OCI-LY1 (cell line): Measurements from ENCODE around the gene CDH8.
"Not testable (repeated sequence)": the region's sequence is repeated elsewhere in the genome, so short reads cannot be mapped to it uniquely, and the experiment has no call there.

Experiments
- H2AFZ ChIP-seq: fragments of 200-600 bp; sonication (generic), shearing (Covaris generic); 2 replicates; pipeline ENCODE4 v1.6.0; 2014; ENCODE audit warnings: antibody characterized with exemption, mild to moderate bottlenecking, low read length
- H3F3A ChIP-seq: fragments of 200-600 bp; sonication (generic), shearing (Covaris generic); 2 replicates; pipeline ENCODE4 v1.6.0; 2014; ENCODE audit warnings: mild to moderate bottlenecking, antibody characterized with exemption, low read length, moderate library complexity; ENCODE audit not compliant: insufficient read depth
- H3K27ac ChIP-seq: fragments of 200-600 bp; sonication (generic); 2 replicates; pipeline ENCODE4 v1.5.1; 2014; ENCODE audit warnings: low read length, mixed run types, mild to moderate bottlenecking, low read depth; ENCODE audit not compliant: poor library complexity, severe bottlenecking
- H3K27me3 ChIP-seq: fragments of 200-600 bp; sonication (generic); 2 replicates; pipeline ENCODE4 v1.6.0; 2014; ENCODE audit warnings: antibody characterized with exemption, mild to moderate bottlenecking, low read length, moderate library complexity; ENCODE audit not compliant: insufficient read depth
- H3K36me3 ChIP-seq: fragments of 200-600 bp; sonication (generic); 2 replicates; pipeline ENCODE4 v1.6.1; 2014; ENCODE audit warnings: mild to moderate bottlenecking, antibody characterized with exemption, low read length, moderate library complexity, mixed read lengths; ENCODE audit not compliant: insufficient read depth
- H3K4me1 ChIP-seq: fragments of 200-600 bp; sonication (generic); 2 replicates; pipeline ENCODE4 v1.5.1; 2014; ENCODE audit warnings: mild to moderate bottlenecking, low read length, moderate library complexity; ENCODE audit not compliant: insufficient read depth, severe bottlenecking
- H3K4me2 ChIP-seq: fragments of 200-600 bp; sonication (generic), shearing (Covaris generic); 2 replicates; pipeline ENCODE4 v1.6.1; 2014; ENCODE audit warnings: low read length
- H3K4me3 ChIP-seq: fragments of 200-600 bp; sonication (generic); 2 replicates; pipeline ENCODE4 v1.5.1; 2014; ENCODE audit warnings: low read length, low read depth, mild to moderate bottlenecking, mixed read lengths; ENCODE audit not compliant: poor library complexity, severe bottlenecking
- H3K79me2 ChIP-seq: fragments of 200-600 bp; shearing (Covaris generic); 2 replicates; pipeline ENCODE4 v1.6.1; 2016; ENCODE audit warnings: mixed run types, low read length, mixed read lengths; ENCODE audit not compliant: insufficient read depth
- H3K9ac ChIP-seq: fragments of 200-600 bp; sonication (generic), shearing (Covaris generic); 2 replicates; pipeline ENCODE4 v1.6.1; 2014; ENCODE audit warnings: mild to moderate bottlenecking, low read length, mixed read lengths
- H3K9me2 ChIP-seq: fragments of 200-600 bp; sonication (generic), shearing (Covaris generic); 2 replicates; pipeline ENCODE4 v1.6.1; 2014; ENCODE audit warnings: low read depth, mild to moderate bottlenecking, low read length, mixed read lengths
- H3K9me3 ChIP-seq: fragments of 200-600 bp; shearing (Covaris generic); 2 replicates; pipeline ENCODE4 v1.6.1; 2014; ENCODE audit warnings: low read length, mixed read lengths
- H4K20me1 ChIP-seq: fragments of 200-600 bp; sonication (generic), shearing (Covaris generic); 2 replicates; pipeline ENCODE4 v1.6.0; 2016; ENCODE audit warnings: mild to moderate bottlenecking, low read length; ENCODE audit not compliant: insufficient read depth
- EZH2 ChIP-seq: fragments of 200-600 bp; sonication (generic), shearing (Covaris generic); IDR thresholded peaks from 2 replicates; pipeline ENCODE4 v1.8.0; 2017; ENCODE audit warnings: borderline replicate concordance, mixed run types, mild to moderate bottlenecking, antibody characterized with exemption, low read length, moderate library complexity, mixed read lengths
- TF ChIP-seq, protein P1 (sequence below): fragments of 200-600 bp; sonication (generic), shearing (Covaris generic); IDR thresholded peaks from 2 replicates; pipeline ENCODE4 v1.5.1; 2017; ENCODE audit warnings: mild to moderate bottlenecking, antibody characterized with exemption, low read length, moderate library complexity, mixed read lengths

CDH8 gene

GRCh38 chr16:61721544-61721943, 314.7 kb downstream of the CDH8 start:
- H3K9me2 ChIP-seq, result no peaks in the 10 kb centered on the region
- no peak overlapping the region for H3K9ac ChIP-seq
- H4K20me1 ChIP-seq, result no peaks in the 10 kb centered on the region
- no peaks in the 10 kb centered on the region for H3F3A ChIP-seq
- no peak overlapping the region for H3K4me2 ChIP-seq
- no peak overlapping the region for H2AFZ ChIP-seq
- no peaks in the 10 kb centered on the region for H3K79me2 ChIP-seq
- H3K4me1 ChIP-seq, result no peaks in the 10 kb centered on the region
- no peak for TF ChIP-seq EZH2
- TF ChIP-seq, protein P1, sequence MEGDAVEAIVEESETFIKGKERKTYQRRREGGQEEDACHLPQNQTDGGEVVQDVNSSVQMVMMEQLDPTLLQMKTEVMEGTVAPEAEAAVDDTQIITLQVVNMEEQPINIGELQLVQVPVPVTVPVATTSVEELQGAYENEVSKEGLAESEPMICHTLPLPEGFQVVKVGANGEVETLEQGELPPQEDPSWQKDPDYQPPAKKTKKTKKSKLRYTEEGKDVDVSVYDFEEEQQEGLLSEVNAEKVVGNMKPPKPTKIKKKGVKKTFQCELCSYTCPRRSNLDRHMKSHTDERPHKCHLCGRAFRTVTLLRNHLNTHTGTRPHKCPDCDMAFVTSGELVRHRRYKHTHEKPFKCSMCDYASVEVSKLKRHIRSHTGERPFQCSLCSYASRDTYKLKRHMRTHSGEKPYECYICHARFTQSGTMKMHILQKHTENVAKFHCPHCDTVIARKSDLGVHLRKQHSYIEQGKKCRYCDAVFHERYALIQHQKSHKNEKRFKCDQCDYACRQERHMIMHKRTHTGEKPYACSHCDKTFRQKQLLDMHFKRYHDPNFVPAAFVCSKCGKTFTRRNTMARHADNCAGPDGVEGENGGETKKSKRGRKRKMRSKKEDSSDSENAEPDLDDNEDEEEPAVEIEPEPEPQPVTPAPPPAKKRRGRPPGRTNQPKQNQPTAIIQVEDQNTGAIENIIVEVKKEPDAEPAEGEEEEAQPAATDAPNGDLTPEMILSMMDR, result no peak
- no peaks in the 10 kb centered on the region for H3K36me3 ChIP-seq
- H3K9me3 ChIP-seq, result no peaks in the 10 kb centered on the region
- no peaks in the 10 kb centered on the region for H3K27me3 ChIP-seq
- H3K27ac ChIP-seq, result no peak overlapping the region
- H3K4me3 ChIP-seq, result no peak overlapping the region

DNA sequence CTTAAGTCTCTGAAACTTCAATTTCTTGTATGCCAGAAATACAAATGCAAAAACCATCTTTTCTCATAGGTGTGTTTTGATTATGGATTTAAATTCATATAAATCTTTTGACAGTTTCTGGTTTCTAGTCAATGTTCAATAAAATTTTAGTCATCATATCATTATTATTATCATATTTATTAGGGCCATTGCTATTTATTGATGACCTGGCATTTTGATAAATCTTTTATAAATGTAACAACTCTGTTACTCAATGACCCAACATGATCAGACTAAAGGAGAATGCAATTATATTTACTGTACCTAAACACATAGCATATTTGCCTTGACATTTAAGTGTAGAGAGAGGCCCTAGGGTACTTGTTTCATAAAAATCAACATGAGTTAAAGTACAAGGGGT, 320.8 kb downstream of the CDH8 start:
- Histone ChIP-seq H3K4me3 (no peak overlapping the region), H3K9me3 (no peaks in the 10 kb centered on the region), H3K79me2 (no peaks in the 10 kb centered on the region), H3K27ac (no peak overlapping the region), H4K20me1 (no peaks in the 10 kb centered on the region), H3K4me2 (no peak overlapping the region), H3K4me1 (no peaks in the 10 kb centered on the region), H3K27me3 (no peaks in the 10 kb centered on the region), H3K36me3 (no peaks in the 10 kb centered on the region), H3K9me2 (no peaks in the 10 kb centered on the region), H2AFZ (no peak overlapping the region), H3K9ac (no peak overlapping the region), H3F3A (no peaks in the 10 kb centered on the region)
- TF ChIP-seq, protein P1, result no peak
- no peak for TF ChIP-seq EZH2

DNA sequence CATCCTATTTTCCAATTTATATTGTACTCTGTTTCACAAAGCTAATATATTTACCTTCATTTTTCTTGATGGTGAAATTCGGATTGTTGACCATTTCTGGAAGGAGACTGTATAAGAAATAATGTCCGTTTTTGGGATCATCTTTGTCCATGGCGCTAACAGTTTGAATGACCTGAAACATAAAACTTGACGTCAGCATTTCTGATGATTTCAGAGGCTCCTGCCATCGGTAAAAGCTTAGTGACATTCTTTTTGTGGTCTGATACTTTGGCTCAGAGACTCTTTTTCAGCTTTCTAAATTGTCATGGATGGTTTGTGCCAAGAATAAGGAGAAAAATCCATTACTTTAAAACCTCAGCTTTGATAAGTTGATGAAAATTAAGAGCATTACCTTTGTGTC, 322.5 kb downstream of the CDH8 start:
- Histone ChIP-seq H4K20me1 (no peaks in the 10 kb centered on the region), H3K27ac (no peak overlapping the region), H3K9ac (no peak overlapping the region), H3K27me3 (no peaks in the 10 kb centered on the region), H3K4me3 (no peak overlapping the region), H3K4me2 (no peak overlapping the region), H3K36me3 (no peaks in the 10 kb centered on the region), H3K9me3 (no peaks in the 10 kb centered on the region), H3K79me2 (no peaks in the 10 kb centered on the region), H2AFZ (no peak overlapping the region), H3K4me1 (no peaks in the 10 kb centered on the region), H3K9me2 (no peaks in the 10 kb centered on the region), H3F3A (no peaks in the 10 kb centered on the region)
- TF ChIP-seq, protein P1, result no peak
- no peak for TF ChIP-seq EZH2

- not testable (repeated sequence) for H3K9me2 ChIP-seq, H3K9ac ChIP-seq, H3K4me3 ChIP-seq, H3K9me3 ChIP-seq, H3F3A ChIP-seq, H3K79me2 ChIP-seq, H4K20me1 ChIP-seq, H3K27ac ChIP-seq, H3K27me3 ChIP-seq, H2AFZ ChIP-seq, H3K4me1 ChIP-seq, H3K36me3 ChIP-seq, H3K4me2 ChIP-seq
These were observed 336.6 kb downstream of the CDH8 start for GRCh38 chr16:61699640-61700039.
